GM19324 (cell line): ENCODE data around the gene HECTD4.
"Not testable (repeated sequence)": the region's sequence is repeated elsewhere in the genome, so short reads cannot be mapped to it uniquely, and the experiment has no call there.

Experiments
- ATAC-seq: cut with Tn5 transposase; IDR thresholded peaks from one replicate; pipeline ENCODE4 v1.9.1; 2021; ENCODE audit warnings: mild to moderate bottlenecking, moderate library complexity; ENCODE audit not compliant: unreplicated experiment, low FRiP score

Gene HECTD4

GRCh38 chr12:112226768-112227167, 155.5 kb downstream of the HECTD4 start:
- no peak for ATAC-seq

GRCh38 chr12:112220628-112221027, 161.6 kb downstream of the HECTD4 start:
- ATAC-seq = not testable (repeated sequence)

- no peak for ATAC-seq
Measured at GRCh38 chr12:112219195-112219594, 163.0 kb downstream of the HECTD4 start.

- ATAC-seq = no peak
Measured at GRCh38 chr12:112218150-112218549, 164.1 kb downstream of the HECTD4 start.

GRCh38 chr12:112217647-112218046, 164.6 kb downstream of the HECTD4 start:
- ATAC-seq = no peak

GRCh38 chr12:112216223-112216622, 166.0 kb downstream of the HECTD4 start:
- no peak for ATAC-seq

GRCh38 chr12:112214064-112214463, 168.2 kb downstream of the HECTD4 start:
- ATAC-seq = no peak

GRCh38 chr12:112208301-112208910, 173.8 kb downstream of the HECTD4 start:
- no peak for ATAC-seq

GRCh38 chr12:112207397-112207924, 174.8 kb downstream of the HECTD4 start:
- no peak for ATAC-seq

GRCh38 chr12:112206944-112207343, 175.3 kb downstream of the HECTD4 start:
- ATAC-seq = no peak

- ATAC-seq = no peak
Measured at GRCh38 chr12:112199136-112199535, 183.1 kb downstream of the HECTD4 start.

GRCh38 chr12:112198120-112198733, 184.0 kb downstream of the HECTD4 start:
- ATAC-seq = no peak

- no peak for ATAC-seq
Measured at GRCh38 chr12:112196196-112196875, 185.9 kb downstream of the HECTD4 start.

GRCh38 chr12:112194601-112195247, 187.5 kb downstream of the HECTD4 start:
- ATAC-seq = no peak

GRCh38 chr12:112192475-112192874, 189.8 kb downstream of the HECTD4 start:
- ATAC-seq = no peak

- no peak for ATAC-seq
Measured at GRCh38 chr12:112191840-112192321, 190.3 kb downstream of the HECTD4 start.

- ATAC-seq = no peak
Measured at GRCh38 chr12:112191201-112191600, 191.0 kb downstream of the HECTD4 start.

- no peak for ATAC-seq
Measured at GRCh38 chr12:112190231-112191025, 191.8 kb downstream of the HECTD4 start.

GRCh38 chr12:112188130-112188830, 194.0 kb downstream of the HECTD4 start:
- no peak for ATAC-seq
